Endothelial cell (in vitro differentiated cells): ENCODE measurements around the gene PHF8. TPM values are rescaled to one million over a fixed set of nuclear protein-coding genes. Genes with fewer than 3 reads are reported as not detected.

Source experiments
- DNase-seq: peaks from one replicate; pipeline ENCODE4 v3.0.0; 2021; ENCODE audit warnings: low spot score
- H3K27ac Mint-ChIP-seq: one replicate; pipeline ENCODE4 v1.8.0; 2021; ENCODE audit warnings: mixed read lengths, inconsistent platforms; ENCODE audit not compliant: unreplicated experiment
- H3K27me3 Mint-ChIP-seq: one replicate; pipeline ENCODE4 v1.8.0; 2021; ENCODE audit warnings: mild to moderate bottlenecking, moderate library complexity, mixed read lengths, inconsistent platforms; ENCODE audit not compliant: unreplicated experiment
- H3K36me3 Mint-ChIP-seq: one replicate; pipeline ENCODE4 v1.8.0; 2021; ENCODE audit warnings: mild to moderate bottlenecking, low read depth, mixed read lengths, inconsistent platforms; ENCODE audit not compliant: unreplicated experiment
- H3K4me1 Mint-ChIP-seq: one replicate; pipeline ENCODE4 v1.8.0; 2021; ENCODE audit warnings: mild to moderate bottlenecking, mixed read lengths, inconsistent platforms; ENCODE audit not compliant: unreplicated experiment
- H3K4me3 Mint-ChIP-seq: one replicate; pipeline ENCODE4 v1.8.0; 2021; ENCODE audit warnings: mild to moderate bottlenecking, mixed read lengths, inconsistent platforms; ENCODE audit not compliant: unreplicated experiment
- H3K9me3 Mint-ChIP-seq: one replicate; pipeline ENCODE4 v1.8.0; 2021; ENCODE audit warnings: mixed read lengths, inconsistent platforms; ENCODE audit not compliant: unreplicated experiment
- CTCF ChIP-seq: fragments of 200-600 bp; sonication (generic); IDR thresholded peaks from one replicate; pipeline ENCODE4 v1.5.0; 2021; ENCODE audit warnings: antibody characterized with exemption; ENCODE audit not compliant: unreplicated experiment
- total RNA-seq: library from RNA; stranded (reverse); fragmentation: NEBNext Ultra II Directional; extraction: Animal tissue kit (Norgen Biotek cat#: 25700); gene quantifications from one replicate; pipeline ENCODE4 v1.2.1, GENCODE V29; 2021; ENCODE audit not compliant: unreplicated experiment

PHF8 gene
- total RNA-seq, 1 donor from 2014 or later = 29.3 TPM

DNA sequence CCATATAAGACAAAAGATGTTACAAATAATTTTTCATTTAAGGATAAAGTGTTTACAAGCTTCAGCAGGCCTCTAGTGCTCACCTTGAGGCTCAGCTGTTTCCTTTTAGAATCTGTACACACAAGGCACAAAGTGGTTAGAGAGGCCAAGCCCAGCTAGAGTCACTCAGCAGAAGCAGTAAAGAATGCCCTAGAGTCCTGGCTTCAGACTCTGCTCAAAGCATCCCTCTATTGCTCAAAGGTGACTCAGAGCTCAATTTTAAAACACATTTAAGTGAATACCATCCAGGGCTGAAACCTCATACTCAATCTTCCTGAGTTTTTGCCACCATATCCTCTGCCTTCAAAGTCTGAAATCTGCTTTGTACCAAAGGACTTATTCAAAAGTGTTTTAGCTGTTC, 22.6 kb upstream of the PHF8 start:
- H3K27me3 Mint-ChIP-seq = no peaks in the 10 kb centered on the region
- TF ChIP-seq CTCF = no peak
- no peak overlapping the region for H3K4me3 Mint-ChIP-seq
- H3K36me3 Mint-ChIP-seq = no peaks in the 10 kb centered on the region
- H3K4me1 Mint-ChIP-seq = no peaks in the 10 kb centered on the region
- no peak for DNase-seq
- H3K9me3 Mint-ChIP-seq = no peaks in the 10 kb centered on the region
- H3K27ac Mint-ChIP-seq = no peak overlapping the region

DNA sequence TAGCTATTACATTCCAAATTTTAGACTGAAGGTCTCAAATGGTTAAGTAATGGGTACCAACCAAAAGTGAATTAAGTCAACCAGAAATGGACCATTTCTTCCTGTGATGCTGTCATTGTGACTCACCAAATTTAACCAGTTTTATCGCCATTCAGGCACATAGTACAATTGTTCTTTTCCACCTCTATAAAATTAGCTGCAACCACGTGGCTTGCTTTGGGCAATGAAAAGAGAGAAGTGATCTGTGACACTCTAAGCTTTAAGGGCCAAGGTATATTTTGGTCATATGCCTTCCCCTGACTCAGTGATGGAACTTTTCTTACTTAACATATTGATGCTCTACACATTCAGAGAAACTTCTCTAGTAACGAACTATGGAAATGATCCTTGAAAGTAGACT, 20.3 kb upstream of the PHF8 start:
- Mint-ChIP-seq H3K36me3 (no peaks in the 10 kb centered on the region), H3K27me3 (no peaks in the 10 kb centered on the region), H3K4me3 (no peak overlapping the region), H3K4me1 (no peaks in the 10 kb centered on the region), H3K27ac (no peak overlapping the region), H3K9me3 (no peaks in the 10 kb centered on the region)
- no peak for TF ChIP-seq CTCF
- DNase-seq = no peak

- Mint-ChIP-seq H3K27me3 (no peaks in the 10 kb centered on the region), H3K9me3 (no peaks in the 10 kb centered on the region), H3K27ac (no peak overlapping the region), H3K4me3 (no peak overlapping the region), H3K36me3 (no peaks in the 10 kb centered on the region), H3K4me1 (no peaks in the 10 kb centered on the region)
- TF ChIP-seq CTCF = no peak
- DNase-seq = no peak
Observed at GRCh38 chrX:54063361-54063760, 19.1 kb upstream of the PHF8 start.

DNA sequence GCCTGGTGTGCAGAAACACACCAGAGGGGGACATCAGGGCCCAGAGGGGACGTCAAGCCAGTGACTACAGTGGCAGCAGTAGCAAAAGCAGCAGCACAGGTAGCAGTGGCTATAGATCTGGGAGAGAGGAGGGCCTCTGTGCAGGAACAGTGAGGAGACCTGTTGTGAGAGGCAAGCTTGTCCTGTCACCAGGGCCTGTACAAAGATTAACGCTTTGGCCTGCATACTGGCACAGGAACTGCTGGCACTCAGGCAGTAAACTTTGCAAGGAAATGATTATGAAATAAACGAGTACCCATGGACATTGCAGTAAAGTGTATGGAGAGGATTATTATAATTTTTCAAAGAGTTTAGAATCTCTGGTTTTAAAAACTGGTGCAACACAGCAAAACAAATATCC, 5.5 kb upstream of the PHF8 start:
- DNase-seq = no peak
- TF ChIP-seq CTCF = no peak
- Mint-ChIP-seq H3K4me3 (no peak overlapping the region), H3K9me3 (no peaks in the 10 kb centered on the region), H3K4me1 (peaks cover 9% of the 10 kb centered on the region), H3K27me3 (peaks cover 2% of the 10 kb centered on the region), H3K27ac (no peak overlapping the region), H3K36me3 (no peaks in the 10 kb centered on the region)

DNA sequence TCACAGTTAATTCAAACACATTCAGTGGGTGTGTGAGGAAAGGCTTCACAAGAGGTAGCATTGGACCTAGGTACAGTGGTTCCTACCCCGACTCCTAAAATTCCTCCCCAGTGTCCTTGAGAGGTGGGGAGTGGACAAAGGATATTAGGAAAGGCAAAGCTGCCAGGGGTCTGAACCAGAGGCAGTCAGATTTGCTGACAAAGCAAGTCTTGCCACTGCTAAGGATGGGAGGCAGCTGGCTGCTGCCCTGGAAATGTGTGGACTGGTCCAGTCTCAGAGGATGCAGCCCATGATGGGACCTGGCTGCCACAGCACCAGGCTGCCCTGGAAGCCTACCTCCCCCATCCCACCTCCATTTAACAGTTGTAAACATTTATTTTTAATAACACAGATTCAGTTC, 4.1 kb upstream of the PHF8 start:
- no peak overlapping the region for H3K27ac Mint-ChIP-seq
- H3K36me3 Mint-ChIP-seq = no peaks in the 10 kb centered on the region
- no peak overlapping the region for H3K4me3 Mint-ChIP-seq
- TF ChIP-seq CTCF = no peak
- no peak for DNase-seq
- peaks cover 10% of the 10 kb centered on the region for H3K4me1 Mint-ChIP-seq
- no peaks in the 10 kb centered on the region for H3K9me3 Mint-ChIP-seq
- H3K27me3 Mint-ChIP-seq = peaks cover 2% of the 10 kb centered on the region
